Transverse colon (tissue), 3 donors: Measurements from ENCODE around the gene NLGN1.

ENCODE experiments used
- EP300 ChIP-seq: sonication (generic); formaldehyde crosslinking; IDR thresholded peaks from one replicate; pipeline ENCODE4 v1.6.1; 2017; ENCODE audit warnings: antibody characterized with exemption, low read depth
- POLR2AphosphoS5 ChIP-seq, 3 donors: sonication (generic); formaldehyde crosslinking; IDR thresholded peaks; one replicate each; pipeline ENCODE4 v1.6.1; 2016; ENCODE audit warnings: antibody characterized with exemption in 3 of 3

DNA sequence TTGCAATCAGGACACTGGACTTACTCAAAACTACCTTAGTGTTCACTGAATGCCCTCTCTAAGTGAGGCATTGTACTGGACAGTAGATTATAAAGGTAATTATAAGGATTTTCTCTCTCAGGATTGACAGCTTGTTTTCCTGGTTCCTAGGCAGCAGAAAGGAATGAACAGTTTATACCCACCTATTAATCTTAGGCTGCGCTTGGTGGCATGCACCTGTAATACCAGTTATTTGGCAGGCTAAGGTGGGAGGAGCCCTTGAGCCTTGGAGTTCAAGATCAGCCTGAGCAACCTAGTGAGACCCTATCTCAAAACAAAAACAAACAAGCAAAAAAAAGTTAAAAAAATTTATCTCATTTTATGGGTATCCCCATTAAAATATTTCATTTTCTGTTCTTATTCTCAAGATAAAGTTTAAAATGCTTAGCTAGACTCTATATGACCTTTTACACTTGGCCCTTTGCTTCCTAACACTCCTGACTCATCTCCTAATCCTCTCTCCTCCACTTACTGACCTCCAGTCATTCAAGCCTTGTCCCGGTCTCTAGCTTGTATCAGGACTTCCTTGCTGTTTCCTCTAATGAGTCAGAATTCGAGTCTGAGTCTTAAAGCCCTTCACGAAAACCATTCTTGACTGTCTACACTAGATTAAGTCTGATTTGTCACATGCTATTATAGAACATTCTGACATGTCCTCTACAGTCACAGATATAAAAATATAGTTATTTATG, 348.6 kb downstream of the NLGN1 start:
- TF ChIP-seq EP300 = no peak
- no peak for TF ChIP-seq POLR2AphosphoS5 (IDR thresholded peaks at IDR 0.05)
